Esophagus muscularis mucosa (tissue), 4 donors: ENCODE data around the gene RNF126.

Experiments
- EP300 ChIP-seq: sonication (generic); formaldehyde crosslinking; IDR thresholded peaks from one replicate; pipeline ENCODE4 v1.6.1; 2017; ENCODE audit warnings: antibody characterized with exemption
- POLR2A ChIP-seq: fragments of 450-650 bp; IDR thresholded peaks from one replicate; pipeline ENCODE4 v1.6.1; 2017; ENCODE audit warnings: antibody characterized with exemption, moderate library complexity, mild to moderate bottlenecking, low read depth
- POLR2AphosphoS5 ChIP-seq, 2 donors: sonication (generic); formaldehyde crosslinking; IDR thresholded peaks; one replicate each; pipeline ENCODE4 v1.6.1; 2017; ENCODE audit warnings: antibody characterized with exemption in 2 of 2
- TF ChIP-seq, protein P1 (sequence below), 3 experiments: fragments of 200-600 bp in 2 of 3; fragments of 450-650 bp in 1 of 3; sonication (generic) in 2 of 3; IDR thresholded peaks; one replicate each; pipeline ENCODE4 v1.5.1; 2017 to 2019; ENCODE audit warnings: antibody characterized with exemption in 3 of 3, mild to moderate bottlenecking in 2 of 3, moderate library complexity in 1 of 3

GRCh38 chr19:670609-671075 is 7.6 kb upstream of the RNF126 start:
- TF ChIP-seq, protein P1, sequence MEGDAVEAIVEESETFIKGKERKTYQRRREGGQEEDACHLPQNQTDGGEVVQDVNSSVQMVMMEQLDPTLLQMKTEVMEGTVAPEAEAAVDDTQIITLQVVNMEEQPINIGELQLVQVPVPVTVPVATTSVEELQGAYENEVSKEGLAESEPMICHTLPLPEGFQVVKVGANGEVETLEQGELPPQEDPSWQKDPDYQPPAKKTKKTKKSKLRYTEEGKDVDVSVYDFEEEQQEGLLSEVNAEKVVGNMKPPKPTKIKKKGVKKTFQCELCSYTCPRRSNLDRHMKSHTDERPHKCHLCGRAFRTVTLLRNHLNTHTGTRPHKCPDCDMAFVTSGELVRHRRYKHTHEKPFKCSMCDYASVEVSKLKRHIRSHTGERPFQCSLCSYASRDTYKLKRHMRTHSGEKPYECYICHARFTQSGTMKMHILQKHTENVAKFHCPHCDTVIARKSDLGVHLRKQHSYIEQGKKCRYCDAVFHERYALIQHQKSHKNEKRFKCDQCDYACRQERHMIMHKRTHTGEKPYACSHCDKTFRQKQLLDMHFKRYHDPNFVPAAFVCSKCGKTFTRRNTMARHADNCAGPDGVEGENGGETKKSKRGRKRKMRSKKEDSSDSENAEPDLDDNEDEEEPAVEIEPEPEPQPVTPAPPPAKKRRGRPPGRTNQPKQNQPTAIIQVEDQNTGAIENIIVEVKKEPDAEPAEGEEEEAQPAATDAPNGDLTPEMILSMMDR (IDR thresholded peaks at IDR 0.05) = no peak
- no peak for TF ChIP-seq POLR2A
- TF ChIP-seq EP300 = no peak
- TF ChIP-seq POLR2AphosphoS5 (IDR thresholded peaks at IDR 0.05) = no peak
